ENCODE measurements around the gene NT5C2.
"Not testable (repeated sequence)": the region's sequence is repeated elsewhere in the genome, so short reads cannot be mapped to it uniquely, and the experiment has no call there.

NT5C2 gene

GRCh38 chr10:103086799-103087198 is 106.3 kb downstream of the NT5C2 start:
- DNase-seq (ENCODE audit: low read depth in 2 of 2), result no peak

GRCh38 chr10:103086261-103086660 is 106.8 kb downstream of the NT5C2 start:
- DNase-seq (ENCODE audit: low read depth in 2 of 2), result no peak

GRCh38 chr10:103083977-103084320 is 109.1 kb downstream of the NT5C2 start:
- DNase-seq (ENCODE audit: low read depth in 2 of 2), result no peak

GRCh38 chr10:103083266-103083976 is 109.7 kb downstream of the NT5C2 start:
- no peak for DNase-seq (ENCODE audit: low read depth in 2 of 2)

- no peak for DNase-seq (ENCODE audit: low read depth in 2 of 2)
Observed at GRCh38 chr10:103082683-103083082, 110.4 kb downstream of the NT5C2 start.

GRCh38 chr10:103080891-103081581 is 112.0 kb downstream of the NT5C2 start:
- no peak for DNase-seq (ENCODE audit: low read depth in 2 of 2)

- DNase-seq (ENCODE audit: low read depth in 2 of 2), result no peak
Observed at GRCh38 chr10:103079946-103080345, 113.1 kb downstream of the NT5C2 start.

- no peak for DNase-seq (ENCODE audit: low read depth in 2 of 2)
Observed at GRCh38 chr10:103079100-103079499, 114.0 kb downstream of the NT5C2 start.

- DNase-seq (ENCODE audit: low read depth in 2 of 2), result no peak
Observed at GRCh38 chr10:103078676-103079075, 114.4 kb downstream of the NT5C2 start.

GRCh38 chr10:103078309-103078615 is 114.8 kb downstream of the NT5C2 start:
- DNase-seq (ENCODE audit: low read depth in 2 of 2), result no peak

GRCh38 chr10:103077491-103078308 is 115.4 kb downstream of the NT5C2 start:
- DNase-seq (ENCODE audit: low read depth in 2 of 2), result no peak

GRCh38 chr10:103077020-103077419 is 116.1 kb downstream of the NT5C2 start:
- DNase-seq (ENCODE audit: low read depth in 2 of 2), result no peak

GRCh38 chr10:103072891-103073290 is 120.2 kb downstream of the NT5C2 start:
- no peak for DNase-seq (ENCODE audit: low read depth in 2 of 2)

GRCh38 chr10:103072276-103072675 is 120.8 kb downstream of the NT5C2 start:
- DNase-seq (ENCODE audit: low read depth in 2 of 2), result no peak

- DNase-seq (ENCODE audit: low read depth in 2 of 2), result peak; percentile 43 to 66
Observed at GRCh38 chr10:103069453-103070331, 123.4 kb downstream of the NT5C2 start.

GRCh38 chr10:103067956-103068355 is 125.1 kb downstream of the NT5C2 start:
- DNase-seq (ENCODE audit: low read depth in 2 of 2), result no peak

- no peak for DNase-seq (ENCODE audit: low read depth in 2 of 2)
Observed at GRCh38 chr10:103067484-103067883, 125.6 kb downstream of the NT5C2 start.

- not testable (repeated sequence) for DNase-seq (ENCODE audit: low read depth in 2 of 2)
Observed at GRCh38 chr10:103067099-103067477, 126.0 kb downstream of the NT5C2 start.

GRCh38 chr10:103066141-103067098 is 126.7 kb downstream of the NT5C2 start:
- DNase-seq (ENCODE audit: low read depth in 2 of 2), result no peak

- no peak for DNase-seq (ENCODE audit: low read depth in 2 of 2)
Observed at GRCh38 chr10:103064956-103065355, 128.1 kb downstream of the NT5C2 start.
